Parathyroid adenoma (tissue), 2 donors: ENCODE results near the gene PTX4.

Experiments
- H2AFZ ChIP-seq: fragments of 300-600 bp; sonication (generic); one replicate; pipeline ENCODE4 v1.7.0; 2017; ENCODE audit warnings: antibody characterized with exemption, mild to moderate bottlenecking
- H3K27ac ChIP-seq: fragments of 300-600 bp; sonication (generic); one replicate; pipeline ENCODE4 v1.7.0; 2017
- H3K27me3 ChIP-seq: fragments of 300-600 bp; sonication (generic); one replicate; pipeline ENCODE4 v1.7.0; 2017; ENCODE audit warnings: low read length; ENCODE audit not compliant: control insufficient read depth, insufficient read depth
- H3K36me3 ChIP-seq: fragments of 300-600 bp; sonication (generic); one replicate; pipeline ENCODE4 v1.7.0; 2017; ENCODE audit warnings: low read length; ENCODE audit not compliant: control insufficient read depth, insufficient read depth
- H3K4me1 ChIP-seq: fragments of 300-600 bp; sonication (generic); one replicate; pipeline ENCODE4 v1.7.0; 2017; ENCODE audit warnings: control low read depth
- H3K4me2 ChIP-seq: fragments of 300-600 bp; sonication (generic); one replicate; pipeline ENCODE4 v1.7.0; 2017; ENCODE audit warnings: low read length
- H3K4me3 ChIP-seq: fragments of 300-600 bp; sonication (generic); one replicate; pipeline ENCODE4 v1.7.0; 2017; ENCODE audit warnings: low read depth, low read length
- H3K79me2 ChIP-seq: fragments of 300-600 bp; sonication (generic); one replicate; pipeline ENCODE4 v1.7.0; 2017; ENCODE audit warnings: control low read depth
- H3K9ac ChIP-seq: fragments of 300-600 bp; sonication (generic); one replicate; pipeline ENCODE4 v1.7.0; 2017; ENCODE audit warnings: mild to moderate bottlenecking
- H3K9me3 ChIP-seq: fragments of 300-600 bp; sonication (generic); one replicate; pipeline ENCODE4 v1.7.0; 2017; ENCODE audit warnings: low read length; ENCODE audit not compliant: control insufficient read depth
- TF ChIP-seq, protein P1 (sequence below): fragments of 300-600 bp; sonication (generic); IDR thresholded peaks from one replicate; pipeline ENCODE4 v1.7.0; 2017; ENCODE audit warnings: antibody characterized with exemption, mild to moderate bottlenecking
- donor health status: primary hyperparathyroidism.

PTX4 gene

DNA sequence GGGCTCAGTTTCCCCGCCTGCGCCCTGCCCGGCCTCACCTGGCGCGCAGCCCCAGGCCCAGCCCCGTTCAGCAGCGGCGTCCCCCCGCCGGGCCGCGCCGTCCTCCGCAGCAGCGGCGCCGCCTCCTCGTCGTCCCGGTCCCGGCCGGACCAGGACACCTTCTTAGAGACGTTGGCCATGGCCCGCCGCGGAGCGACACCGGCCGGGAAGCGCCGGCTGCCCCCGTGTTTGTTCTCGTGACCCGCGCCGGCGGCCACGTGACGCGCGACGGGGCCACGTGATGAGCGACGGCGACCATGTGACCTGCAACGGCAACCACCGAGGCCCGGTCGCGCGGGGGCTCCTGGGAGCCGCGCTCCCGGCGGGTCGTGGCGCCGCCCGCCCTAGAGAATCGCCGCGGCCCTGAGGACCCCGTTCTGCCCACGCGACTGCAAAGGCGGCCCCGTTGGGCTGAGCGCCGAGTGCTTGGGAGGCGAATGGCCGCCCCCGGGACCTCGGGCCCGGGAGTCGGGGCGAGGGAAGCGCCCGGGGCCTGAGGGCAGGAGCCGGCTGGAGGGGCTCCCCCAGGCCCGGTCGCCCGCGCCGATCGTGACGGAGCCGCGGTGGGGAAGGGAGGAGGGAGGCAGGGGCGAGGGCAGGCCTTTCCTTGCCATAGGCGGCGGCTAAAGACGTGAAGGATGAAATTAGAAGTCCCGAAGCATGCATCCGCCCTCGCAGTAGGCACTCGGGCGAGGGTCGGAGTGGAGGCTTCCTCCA, 13.8 kb downstream of the PTX4 start, which contains the start of gene CLCN7:
Gene CLCN7 (minus strand): TSS at position 233 of the 756 bp plus-strand sequence. CDS start 54 bp downstream, at position 179.
- Histone ChIP-seq H3K4me1 (peaks cover 4% of the 10 kb centered on the region), H3K9me3 (no peaks in the 10 kb centered on the region), H3K27ac (peak within 1 kb of the TSS; percentile 63), H3K9ac (peak within 1 kb of the TSS; percentile 91), H3K79me2 (peaks cover 17% of the 10 kb centered on the region), H3K27me3 (no peaks in the 10 kb centered on the region), H2AFZ (peak within 1 kb of the TSS; percentile 90), H3K4me2 (peak within 1 kb of the TSS; percentile 99), H3K36me3 (no peaks in the 10 kb centered on the region), H3K4me3 (peak within 1 kb of the TSS; percentile 96)
- TF ChIP-seq, protein P1, sequence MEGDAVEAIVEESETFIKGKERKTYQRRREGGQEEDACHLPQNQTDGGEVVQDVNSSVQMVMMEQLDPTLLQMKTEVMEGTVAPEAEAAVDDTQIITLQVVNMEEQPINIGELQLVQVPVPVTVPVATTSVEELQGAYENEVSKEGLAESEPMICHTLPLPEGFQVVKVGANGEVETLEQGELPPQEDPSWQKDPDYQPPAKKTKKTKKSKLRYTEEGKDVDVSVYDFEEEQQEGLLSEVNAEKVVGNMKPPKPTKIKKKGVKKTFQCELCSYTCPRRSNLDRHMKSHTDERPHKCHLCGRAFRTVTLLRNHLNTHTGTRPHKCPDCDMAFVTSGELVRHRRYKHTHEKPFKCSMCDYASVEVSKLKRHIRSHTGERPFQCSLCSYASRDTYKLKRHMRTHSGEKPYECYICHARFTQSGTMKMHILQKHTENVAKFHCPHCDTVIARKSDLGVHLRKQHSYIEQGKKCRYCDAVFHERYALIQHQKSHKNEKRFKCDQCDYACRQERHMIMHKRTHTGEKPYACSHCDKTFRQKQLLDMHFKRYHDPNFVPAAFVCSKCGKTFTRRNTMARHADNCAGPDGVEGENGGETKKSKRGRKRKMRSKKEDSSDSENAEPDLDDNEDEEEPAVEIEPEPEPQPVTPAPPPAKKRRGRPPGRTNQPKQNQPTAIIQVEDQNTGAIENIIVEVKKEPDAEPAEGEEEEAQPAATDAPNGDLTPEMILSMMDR = no peak

DNA sequence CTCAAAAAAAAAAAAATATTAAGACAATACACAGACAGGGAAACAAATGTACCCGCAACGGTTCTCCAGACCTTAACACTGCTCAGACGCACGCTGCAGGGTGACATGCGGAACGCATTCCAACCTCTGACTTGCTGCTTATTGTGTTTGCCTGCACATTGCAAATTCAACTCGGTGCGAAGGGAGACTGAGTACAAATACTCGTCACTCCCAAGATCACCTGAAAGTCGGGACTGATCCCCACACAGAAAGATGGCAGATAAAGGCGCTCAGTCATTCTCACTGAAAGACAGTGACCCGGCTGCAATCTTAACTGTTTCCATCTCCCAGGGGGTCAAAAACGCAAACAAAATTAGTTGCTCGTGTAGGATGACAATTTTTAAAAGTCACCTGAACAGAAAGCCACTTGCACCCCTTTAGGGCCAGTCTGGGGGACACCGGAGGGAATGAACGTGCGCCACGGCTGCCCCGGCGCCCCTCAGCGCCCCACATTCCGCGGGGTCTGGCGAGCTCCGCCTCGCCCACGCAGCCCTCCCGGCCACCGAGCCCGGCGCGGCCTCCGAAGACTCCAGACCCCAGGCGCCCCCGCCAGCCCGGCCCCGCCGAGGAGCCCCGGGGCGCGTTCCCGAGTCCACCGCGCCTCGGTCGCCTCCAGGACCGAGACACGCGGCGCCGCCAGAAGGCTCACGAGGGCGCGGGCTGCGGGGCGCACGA, 14.5 kb downstream of the PTX4 start:
- Histone ChIP-seq H3K4me3 (peak overlapping the region; percentile 96), H2AFZ (peak overlapping the region; percentile 90), H3K9me3 (no peaks in the 10 kb centered on the region), H3K27me3 (no peaks in the 10 kb centered on the region), H3K4me1 (peaks cover 4% of the 10 kb centered on the region), H3K27ac (no peak overlapping the region), H3K79me2 (peaks cover 20% of the 10 kb centered on the region), H3K4me2 (peak overlapping the region; percentile 99), H3K9ac (no peak overlapping the region), H3K36me3 (no peaks in the 10 kb centered on the region)
- TF ChIP-seq, protein P1 = no peak

- Histone ChIP-seq H3K79me2 (peaks cover 25% of the 10 kb centered on the region), H3K9me3 (no peaks in the 10 kb centered on the region), H3K4me1 (peaks cover 4% of the 10 kb centered on the region), H3K36me3 (no peaks in the 10 kb centered on the region), H3K4me3 (no peak overlapping the region), H2AFZ (no peak overlapping the region), H3K4me2 (no peak overlapping the region), H3K27me3 (no peaks in the 10 kb centered on the region), H3K27ac (no peak overlapping the region), H3K9ac (no peak overlapping the region)
- TF ChIP-seq, protein P1 = no peak
Measured at GRCh38 chr16:1472974-1473373, 15.8 kb downstream of the PTX4 start.

GRCh38 chr16:1471569-1472194, 17.1 kb downstream of the PTX4 start:
- Histone ChIP-seq H3K36me3 (no peaks in the 10 kb centered on the region), H3K27ac (no peak overlapping the region), H3K4me1 (peaks cover 4% of the 10 kb centered on the region), H3K9ac (no peak overlapping the region), H3K79me2 (peaks cover 36% of the 10 kb centered on the region), H3K4me3 (no peak overlapping the region), H3K4me2 (no peak overlapping the region), H3K9me3 (no peaks in the 10 kb centered on the region), H2AFZ (no peak overlapping the region), H3K27me3 (no peaks in the 10 kb centered on the region)
- TF ChIP-seq, protein P1 = no peak
